AG09309 (cell line): Measurements from ENCODE around the gene RFX7.

Experiments used
- DNase-seq: peaks from one replicate; pipeline ENCODE4 v3.0.0-alpha.2; 2010; ENCODE audit warnings: low read depth
- H3K4me3 ChIP-seq: 2 replicates; pipeline ENCODE4 v1.5.1; 2011; ENCODE audit warnings: mild to moderate bottlenecking, low read depth, low read length, moderate library complexity; ENCODE audit not compliant: control insufficient read depth
- TF ChIP-seq, protein P1 (sequence below): IDR thresholded peaks from 2 replicates; pipeline ENCODE4 v1.5.1; 2011; ENCODE audit warnings: mild to moderate bottlenecking, low read depth, low read length, inconsistent platforms; ENCODE audit not compliant: insufficient read depth, control insufficient read depth; ENCODE audit errors: missing control alignments

RFX7 gene

DNA sequence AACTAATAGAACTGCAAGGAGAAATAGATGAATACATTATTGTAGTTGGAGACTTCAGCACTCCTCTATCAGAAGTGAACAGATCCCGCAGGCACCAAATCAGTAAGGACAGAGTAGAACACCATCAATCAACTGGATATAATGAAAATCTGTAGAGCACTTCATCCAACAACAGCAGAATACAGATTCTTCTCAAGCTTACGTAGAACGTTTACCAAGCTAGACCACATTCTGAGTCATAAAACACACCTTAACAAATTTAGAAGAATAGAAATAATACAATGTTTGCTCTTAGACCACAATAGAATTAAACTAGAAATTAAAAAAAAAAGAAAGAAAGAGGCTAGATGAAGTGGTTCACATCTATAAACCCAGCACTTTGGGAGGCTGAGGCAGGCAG lies 179.5 kb downstream of the RFX7 start:
- H3K4me3 ChIP-seq, result no peak overlapping the region
- TF ChIP-seq, protein P1, sequence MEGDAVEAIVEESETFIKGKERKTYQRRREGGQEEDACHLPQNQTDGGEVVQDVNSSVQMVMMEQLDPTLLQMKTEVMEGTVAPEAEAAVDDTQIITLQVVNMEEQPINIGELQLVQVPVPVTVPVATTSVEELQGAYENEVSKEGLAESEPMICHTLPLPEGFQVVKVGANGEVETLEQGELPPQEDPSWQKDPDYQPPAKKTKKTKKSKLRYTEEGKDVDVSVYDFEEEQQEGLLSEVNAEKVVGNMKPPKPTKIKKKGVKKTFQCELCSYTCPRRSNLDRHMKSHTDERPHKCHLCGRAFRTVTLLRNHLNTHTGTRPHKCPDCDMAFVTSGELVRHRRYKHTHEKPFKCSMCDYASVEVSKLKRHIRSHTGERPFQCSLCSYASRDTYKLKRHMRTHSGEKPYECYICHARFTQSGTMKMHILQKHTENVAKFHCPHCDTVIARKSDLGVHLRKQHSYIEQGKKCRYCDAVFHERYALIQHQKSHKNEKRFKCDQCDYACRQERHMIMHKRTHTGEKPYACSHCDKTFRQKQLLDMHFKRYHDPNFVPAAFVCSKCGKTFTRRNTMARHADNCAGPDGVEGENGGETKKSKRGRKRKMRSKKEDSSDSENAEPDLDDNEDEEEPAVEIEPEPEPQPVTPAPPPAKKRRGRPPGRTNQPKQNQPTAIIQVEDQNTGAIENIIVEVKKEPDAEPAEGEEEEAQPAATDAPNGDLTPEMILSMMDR, result no peak
- no peak for DNase-seq

DNA sequence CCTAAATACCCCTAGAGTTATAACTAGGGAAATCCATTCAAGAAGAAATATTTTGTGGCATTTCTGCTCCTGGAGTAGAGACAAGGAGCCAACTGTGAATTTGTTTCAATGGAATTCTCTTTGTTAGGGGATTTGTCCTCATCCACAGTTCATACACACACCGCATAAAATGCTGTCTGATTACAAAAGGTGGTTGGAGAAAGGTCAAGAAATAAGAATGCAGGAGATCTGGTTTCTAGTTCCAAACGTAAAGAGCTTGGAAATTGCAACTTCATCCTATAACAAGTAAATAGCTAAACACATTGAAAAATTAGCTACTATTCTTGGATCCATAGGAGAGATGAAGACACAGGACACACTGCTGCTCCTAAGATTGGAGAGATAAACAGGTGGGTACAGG lies 184.0 kb downstream of the RFX7 start:
- DNase-seq, result no peak
- TF ChIP-seq, protein P1, result no peak
- H3K4me3 ChIP-seq, result no peak overlapping the region

DNA sequence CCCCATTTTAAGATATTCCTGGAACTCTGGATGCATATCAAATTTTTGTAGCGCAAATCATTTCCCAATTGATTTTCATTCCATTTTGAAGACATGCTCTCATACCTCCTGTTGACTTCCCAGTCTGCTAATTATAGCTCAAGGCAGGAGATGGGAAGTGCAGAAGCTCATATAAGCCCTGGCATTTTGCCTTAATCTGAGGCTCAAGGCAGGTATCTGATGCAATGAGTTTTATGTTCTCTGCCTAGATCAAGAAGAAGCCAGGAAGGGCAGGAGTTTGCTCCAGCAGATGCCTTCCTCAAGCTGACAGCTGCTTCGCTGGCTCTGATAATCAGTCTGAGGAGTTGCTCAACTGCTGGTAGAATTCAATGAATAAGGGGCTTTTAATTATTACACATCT lies 184.7 kb downstream of the RFX7 start:
- TF ChIP-seq, protein P1, result no peak
- DNase-seq, result no peak
- H3K4me3 ChIP-seq, result no peak overlapping the region

DNA sequence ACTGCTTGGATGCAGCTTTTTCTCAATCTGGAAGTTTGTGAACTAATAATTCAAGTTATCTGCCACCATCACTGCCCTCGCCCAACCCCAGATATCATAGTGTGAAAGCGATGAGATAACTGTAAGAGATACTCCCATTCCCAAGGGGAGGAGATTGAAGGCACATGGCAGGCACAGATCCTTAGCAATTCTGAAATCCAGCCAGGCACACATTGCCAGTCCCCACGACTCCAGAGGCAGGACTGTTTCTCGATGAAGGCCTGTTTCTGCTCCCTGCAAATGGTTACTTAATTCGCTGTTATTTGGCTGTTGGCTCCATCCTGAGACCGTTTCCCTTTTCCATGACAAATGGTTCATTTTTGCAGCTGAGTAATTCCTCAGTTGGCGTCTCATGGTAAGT lies 187.1 kb downstream of the RFX7 start:
- no peak overlapping the region for H3K4me3 ChIP-seq
- TF ChIP-seq, protein P1, result no peak
- no peak for DNase-seq

DNA sequence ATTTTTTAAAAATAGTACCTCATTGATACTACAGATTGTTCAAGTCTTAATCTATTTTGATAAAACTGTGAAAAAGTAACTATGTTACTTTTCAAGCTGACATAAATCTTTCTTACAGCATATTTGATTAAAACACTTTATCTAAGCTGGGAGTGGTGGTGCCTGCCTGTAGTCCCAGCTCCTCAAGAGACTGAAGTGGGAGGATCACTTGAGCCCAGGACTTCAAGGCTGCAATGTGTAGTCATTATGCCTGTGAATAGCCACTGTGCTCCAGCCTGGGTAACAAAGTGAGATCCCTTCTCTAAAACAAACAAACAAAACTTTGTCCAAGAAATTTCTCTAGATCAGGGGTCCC lies 190.7 kb downstream of the RFX7 start:
- no peak overlapping the region for H3K4me3 ChIP-seq
- no peak for DNase-seq
- TF ChIP-seq, protein P1, result no peak

DNA sequence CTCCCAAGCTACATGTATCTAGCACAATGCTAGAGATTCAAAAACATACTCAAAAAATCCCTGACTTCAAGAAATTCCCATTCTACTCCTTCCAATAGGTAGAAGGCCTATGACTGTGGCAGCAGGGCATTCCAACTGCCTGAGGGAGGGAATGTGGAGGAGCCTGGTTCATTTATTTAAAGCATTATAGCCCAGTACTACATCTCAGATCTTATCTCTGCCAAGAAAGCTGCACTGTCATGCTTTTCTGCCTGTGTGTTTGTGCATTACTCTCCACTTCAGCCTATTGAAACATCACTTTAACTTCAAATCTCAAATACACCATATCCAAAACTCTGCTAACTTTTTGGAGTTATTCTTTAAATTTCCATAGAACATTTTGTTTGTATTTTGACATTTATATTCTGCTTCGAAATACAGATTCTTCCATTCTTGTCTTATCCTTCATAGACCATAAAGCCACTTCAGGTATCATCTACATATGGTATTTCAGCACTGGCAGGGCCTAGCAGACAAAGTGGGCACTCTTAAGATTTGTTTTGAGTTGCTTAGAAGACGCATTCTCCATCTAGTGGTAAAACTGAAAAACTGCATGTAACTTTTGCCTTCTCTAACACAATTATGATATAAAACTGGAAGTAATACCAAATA lies 191.2 kb downstream of the RFX7 start:
- no peak overlapping the region for H3K4me3 ChIP-seq
- TF ChIP-seq, protein P1, result peak; percentile 61
- DNase-seq, result peak; percentile 29

DNA sequence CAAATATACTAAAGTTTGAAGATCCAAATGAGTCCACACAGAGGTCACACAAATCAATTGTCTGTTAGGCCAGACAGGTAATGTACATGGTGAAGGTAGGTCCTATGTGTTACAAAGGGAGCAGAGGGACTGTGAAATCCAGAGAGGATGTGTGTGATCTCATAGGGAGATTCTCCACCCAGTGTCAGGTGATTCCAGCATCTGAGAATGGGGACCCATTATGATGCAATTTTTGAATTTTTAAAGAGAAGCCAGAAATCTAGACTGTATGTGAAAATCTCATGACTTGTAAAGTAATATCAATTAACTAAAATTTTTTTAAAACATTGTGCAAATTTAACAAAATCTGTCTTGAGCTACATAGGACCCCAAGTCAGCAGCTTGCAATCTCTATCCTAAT lies 192.0 kb downstream of the RFX7 start:
- no peak for DNase-seq
- H3K4me3 ChIP-seq, result no peak overlapping the region
- TF ChIP-seq, protein P1, result no peak
